Spleen (tissue), 11 donors: Measurements from ENCODE around the gene GGT6. TPM values are rescaled to one million over a fixed set of nuclear protein-coding genes. Genes with fewer than 3 reads are reported as not detected.

Source experiments
- DNase-seq: peaks from one replicate; pipeline ENCODE4 v3.0.0-alpha.2; 2020
- H3K27ac ChIP-seq, 8 donors: fragments of 200-600 bp; sonication (generic) in 7 of 8; 1 replicate in 4 of 8; 2 replicates in 4 of 8; pipeline versions ENCODE4 v1.5.0 to v1.8.0; 2016 to 2021; ENCODE audit warnings: inconsistent platforms in 4 of 8, mild to moderate bottlenecking in 4 of 8, moderate library complexity in 1 of 8
- H3K27me3 ChIP-seq, 7 donors: fragments of 200-600 bp; sonication (generic) in 6 of 7; replicated peaks in 1 of 7; 1 replicate in 4 of 7; 2 replicates in 3 of 7; pipeline versions ENCODE4 v1.5.0 to v1.8.0; 2016 to 2021; ENCODE audit warnings: inconsistent platforms in 3 of 7, mild to moderate bottlenecking in 1 of 7
- H3K36me3 ChIP-seq, 6 donors: fragments of 200-600 bp; sonication (generic) in 5 of 6; 1 replicate in 4 of 6; 2 replicates in 2 of 6; pipeline versions ENCODE4 v1.5.0 to v1.8.0; 2016 to 2021; ENCODE audit warnings: inconsistent platforms in 2 of 6
- H3K4me1 ChIP-seq, 6 donors: fragments of 200-600 bp; sonication (generic) in 5 of 6; 1 replicate in 3 of 6; 2 replicates in 3 of 6; pipeline versions ENCODE4 v1.5.0 to v1.8.0; 2016 to 2021; ENCODE audit warnings: inconsistent platforms in 3 of 6
- H3K4me3 ChIP-seq, 8 donors: fragments of 200-600 bp; sonication (generic) in 7 of 8; 1 replicate in 4 of 8; 2 replicates in 4 of 8; pipeline versions ENCODE4 v1.5.0 to v1.8.0; 2016 to 2021; ENCODE audit warnings: inconsistent platforms in 4 of 8, mild to moderate bottlenecking in 4 of 8, moderate library complexity in 2 of 8
- H3K9me3 ChIP-seq, 8 donors: fragments of 200-600 bp; sonication (generic) in 7 of 8; 1 replicate in 4 of 8; 2 replicates in 4 of 8; pipeline versions ENCODE4 v1.5.0 to v1.8.0; 2016 to 2021; ENCODE audit warnings: inconsistent platforms in 4 of 8
- POLR2A ChIP-seq, 3 donors: fragments of 450-650 bp; IDR thresholded peaks; one replicate each; pipeline ENCODE4 v1.5.1; 2017; ENCODE audit warnings: antibody characterized with exemption in 3 of 3, mild to moderate bottlenecking in 1 of 3
- POLR2AphosphoS5 ChIP-seq, 3 donors: sonication (generic); formaldehyde crosslinking; IDR thresholded peaks; one replicate each; pipeline ENCODE4 v1.5.1; 2017; ENCODE audit warnings: antibody characterized with exemption in 3 of 3
- WGBS, 5 donors: extraction: QIAGEN DNeasy Blood & Tissue Kit in 3 of 5; methylation state at CpG; one replicate each; pipeline versions ENCODE4 v1.1.5 to v1.1.7; 2013 to 2018; 5-methylcytosine and 5-hydroxymethylcytosine counted together
- intact Hi-C: fragments of 100-400 bp; cut with DNase I; formaldehyde crosslinking; loops from one replicate; pipeline ENCODE4 v1.15.0; 2023; ENCODE audit warnings: low total_unique reads
- polyA plus RNA-seq, 3 donors: library from polyadenylated mRNA; stranded (reverse); fragments of 200-250 nt; gene quantifications; one replicate each; pipeline ENCODE4 v1.2.1, GENCODE V29; 2013
- total RNA-seq, 7 donors: library from RNA; depleted of rRNA in 3 of 7; stranded (reverse); fragments of >200 nt in 3 of 7; fragmentation: NEBNext Ultra II Directional in 4 of 7; extraction: Animal tissue kit (Norgen Biotek cat#: 25700) in 4 of 7; gene quantifications; one replicate each; pipeline versions ENCODE4 v1.1.0 to v1.2.1, GENCODE V29; 2016 to 2021
- TF ChIP-seq, protein P1 (sequence below), 11 experiments: fragments of 200-600 bp in 7 of 11; fragments of 450-650 bp in 4 of 11; sonication (generic) in 4 of 11; IDR thresholded peaks in 8 of 11; conservative IDR thresholded peaks in 3 of 11; 1 replicate in 7 of 11; 2 replicates in 4 of 11; pipeline versions ENCODE4 v1.4.0 to v1.8.0; 2016 to 2021; ENCODE audit warnings: antibody characterized with exemption in 11 of 11, inconsistent platforms in 4 of 11, mild to moderate bottlenecking in 1 of 11
- donor health status: healthy with polysubstance abuse.
- donor health status: DM: no; HTN: no; CAD: no; lungs with moderate emphysema.
- donor health status: DM: no; HTN: no; CAD: no.
- donor health status: Bipolar disorder and iron deficiency.
- donor health status: healthy.
- donor health status: DM: no; HTN: no; CAD: no.
- donor health status: DM: yes; HTN: yes; CAD: no.

The GGT6 gene
- total and polyA plus RNA-seq, 10 donors = 0.03 to 0.42 TPM; not detected in 8

DNA sequence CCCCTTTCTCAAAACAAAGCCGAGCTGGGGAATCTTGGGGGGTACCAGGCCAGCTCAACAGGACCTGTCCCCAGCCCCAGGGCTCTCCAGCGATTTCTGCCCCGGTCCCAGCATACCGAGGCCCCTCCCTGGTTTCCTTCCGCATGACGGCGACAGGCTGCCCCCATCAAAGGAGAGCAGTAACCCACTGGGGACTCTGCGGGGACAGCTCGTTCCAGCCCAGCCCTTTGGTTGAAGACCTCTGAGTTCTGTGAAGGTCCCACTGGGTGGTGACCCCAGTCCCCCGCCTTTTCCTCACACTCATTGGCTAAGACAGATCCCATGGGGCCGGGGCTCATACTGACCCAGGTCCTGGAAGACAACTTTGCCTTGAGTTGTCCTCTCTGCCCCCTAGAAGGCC is 28.0 kb upstream of the GGT6 start:
- WGBS, 5 donors = 55 to 68% (median 64%) methylated on average over 10 to 11 of the region's 11 CpGs
- Histone ChIP-seq H3K4me1 (peaks cover 6 to 20% (median 16%) of the 10 kb centered on the region in 6 donors), H3K27me3 (peaks cover under 1 to 56% (median 19%) of the 10 kb centered on the region in 7 donors), H3K36me3 (no peaks in the 10 kb centered on the region), H3K27ac (no peak overlapping the region), H3K4me3 (no peak overlapping the region), H3K9me3 (no peaks in the 10 kb centered on the region)
- intact Hi-C loops = no loop called here
- no peak for DNase-seq
- no peak for TF ChIP-seq POLR2A (IDR thresholded peaks at IDR 0.05)
- TF ChIP-seq POLR2AphosphoS5 (IDR thresholded peaks at IDR 0.05) = no peak
- TF ChIP-seq, protein P1, sequence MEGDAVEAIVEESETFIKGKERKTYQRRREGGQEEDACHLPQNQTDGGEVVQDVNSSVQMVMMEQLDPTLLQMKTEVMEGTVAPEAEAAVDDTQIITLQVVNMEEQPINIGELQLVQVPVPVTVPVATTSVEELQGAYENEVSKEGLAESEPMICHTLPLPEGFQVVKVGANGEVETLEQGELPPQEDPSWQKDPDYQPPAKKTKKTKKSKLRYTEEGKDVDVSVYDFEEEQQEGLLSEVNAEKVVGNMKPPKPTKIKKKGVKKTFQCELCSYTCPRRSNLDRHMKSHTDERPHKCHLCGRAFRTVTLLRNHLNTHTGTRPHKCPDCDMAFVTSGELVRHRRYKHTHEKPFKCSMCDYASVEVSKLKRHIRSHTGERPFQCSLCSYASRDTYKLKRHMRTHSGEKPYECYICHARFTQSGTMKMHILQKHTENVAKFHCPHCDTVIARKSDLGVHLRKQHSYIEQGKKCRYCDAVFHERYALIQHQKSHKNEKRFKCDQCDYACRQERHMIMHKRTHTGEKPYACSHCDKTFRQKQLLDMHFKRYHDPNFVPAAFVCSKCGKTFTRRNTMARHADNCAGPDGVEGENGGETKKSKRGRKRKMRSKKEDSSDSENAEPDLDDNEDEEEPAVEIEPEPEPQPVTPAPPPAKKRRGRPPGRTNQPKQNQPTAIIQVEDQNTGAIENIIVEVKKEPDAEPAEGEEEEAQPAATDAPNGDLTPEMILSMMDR (IDR thresholded peaks at IDR 0.05 in 8 of 11, conservative IDR thresholded peaks at IDR 0.05 in 3 of 11) = no peak

GRCh38 chr17:4587803-4588202 is 27.4 kb upstream of the GGT6 start:
- TF ChIP-seq POLR2A (IDR thresholded peaks at IDR 0.05) = no peak
- TF ChIP-seq, protein P1 (IDR thresholded peaks at IDR 0.05 in 8 of 11, conservative IDR thresholded peaks at IDR 0.05 in 3 of 11) = no peak
- no peak for TF ChIP-seq POLR2AphosphoS5 (IDR thresholded peaks at IDR 0.05)
- H3K9me3 ChIP-seq = no peaks in the 10 kb centered on the region
- WGBS, 5 donors = 64 to 85% (median 81%) methylated on average over 9 of the region's 9 CpGs
- no peak overlapping the region for H3K4me3 ChIP-seq
- peak; percentile 32 for DNase-seq
- no peak overlapping the region for H3K27ac ChIP-seq
- intact Hi-C loops = no loop called here
- H3K36me3 ChIP-seq = no peaks in the 10 kb centered on the region
- peaks cover 4 to 62% (median 25%) of the 10 kb centered on the region in 7 donors for H3K27me3 ChIP-seq
- peaks cover 6 to 21% (median 16%) of the 10 kb centered on the region in 6 donors for H3K4me1 ChIP-seq

- intact Hi-C loops = no loop called here
- no peak overlapping the region for H3K4me3 ChIP-seq
Observed at GRCh38 chr17:4587195-4587594, 26.8 kb upstream of the GGT6 start.

GRCh38 chr17:4586043-4586442 is 25.7 kb upstream of the GGT6 start:
- WGBS, 5 donors = 88 to 94% (median 90%) methylated on average over 9 of the region's 9 CpGs
- H3K9me3 ChIP-seq = no peaks in the 10 kb centered on the region
- peaks cover 6 to 21% (median 16%) of the 10 kb centered on the region in 6 donors for H3K4me1 ChIP-seq
- H3K27me3 ChIP-seq = peaks cover 4 to 63% (median 33%) of the 10 kb centered on the region in 7 donors
- no peak for DNase-seq
- H3K36me3 ChIP-seq = no peaks in the 10 kb centered on the region
- H3K4me3 ChIP-seq = no peak overlapping the region
- TF ChIP-seq, protein P1 (IDR thresholded peaks at IDR 0.05 in 8 of 11, conservative IDR thresholded peaks at IDR 0.05 in 3 of 11) = no peak
- TF ChIP-seq POLR2A (IDR thresholded peaks at IDR 0.05) (no peak), POLR2AphosphoS5 (IDR thresholded peaks at IDR 0.05) (no peak)
- intact Hi-C loops = no loop called here
- no peak overlapping the region for H3K27ac ChIP-seq

More at GRCh38 chr17:4587195-4587594, 26.8 kb upstream of the GGT6 start:
- WGBS, 5 donors = 84 to 91% (median 88%) methylated on average over 4 to 7 of the region's 7 CpGs
- peak; percentile 42 for DNase-seq
- peaks cover 6 to 21% (median 16%) of the 10 kb centered on the region in 6 donors for H3K4me1 ChIP-seq
- no peaks in the 10 kb centered on the region for H3K9me3 ChIP-seq
- no peak overlapping the region for H3K27ac ChIP-seq
- H3K36me3 ChIP-seq = no peaks in the 10 kb centered on the region
- peaks cover 4 to 66% (median 29%) of the 10 kb centered on the region in 7 donors for H3K27me3 ChIP-seq
- TF ChIP-seq, protein P1 (IDR thresholded peaks at IDR 0.05 in 8 of 11, conservative IDR thresholded peaks at IDR 0.05 in 3 of 11) = no peak
- TF ChIP-seq POLR2A (IDR thresholded peaks at IDR 0.05) (no peak), POLR2AphosphoS5 (IDR thresholded peaks at IDR 0.05) (no peak)
